Ovary (tissue), 9 donors: ENCODE data around the gene AGAP9. TPM values are rescaled to one million over a fixed set of nuclear protein-coding genes. Genes with fewer than 3 reads are reported as not detected.

Source experiments
- DNase-seq, 5 donors: peaks; one replicate each; pipeline ENCODE4 v3.0.0-alpha.2; 2019 to 2020
- H3K27ac ChIP-seq, 2 donors: fragments of 200-600 bp; one replicate each; pipeline versions ENCODE4 v1.5.1 to v1.8.0; 2019 to 2022
- H3K27me3 ChIP-seq: fragments of 200-600 bp; one replicate; pipeline ENCODE4 v1.8.0; 2022
- H3K36me3 ChIP-seq: fragments of 200-600 bp; sonication (generic); one replicate; pipeline ENCODE4 v1.5.1; 2019
- H3K4me1 ChIP-seq: one replicate; pipeline ENCODE4 v1.8.1; 2013; ENCODE audit warnings: mild to moderate bottlenecking, moderate library complexity; ENCODE audit not compliant: insufficient read depth
- H3K4me3 ChIP-seq: fragments of 200-600 bp; sonication (generic); one replicate; pipeline ENCODE4 v1.5.1; 2017
- H3K9me3 ChIP-seq, 2 donors: fragments of 200-600 bp in 1 of 2; sonication (generic) in 1 of 2; one replicate each; pipeline versions ENCODE4 v1.5.1 to v1.8.1; 2013 to 2019; ENCODE audit warnings: mild to moderate bottlenecking in 1 of 2, moderate library complexity in 1 of 2
- EP300 ChIP-seq: sonication (generic); formaldehyde crosslinking; IDR thresholded peaks from one replicate; pipeline ENCODE4 v1.6.1; 2017; ENCODE audit warnings: antibody characterized with exemption
- POLR2A ChIP-seq: fragments of 450-650 bp; IDR thresholded peaks from one replicate; pipeline ENCODE4 v1.6.1; 2017; ENCODE audit warnings: antibody characterized with exemption, mild to moderate bottlenecking, moderate library complexity
- WGBS, 3 donors: extraction: QIAGEN DNeasy Blood & Tissue Kit in 1 of 3; methylation state at CpG; one replicate each; pipeline versions ENCODE4 v1.1.5 to v1.1.7; 2013 to 2017; 5-methylcytosine and 5-hydroxymethylcytosine counted together
- intact Hi-C, 4 donors: fragments of 100-400 bp; cut with DNase I; formaldehyde crosslinking; loops; one replicate each; pipeline versions ENCODE4 v1.11.0 to v1.15.1; 2022 to 2023
- polyA plus RNA-seq, 2 donors: library from polyadenylated mRNA; stranded (reverse); fragments of 200-250 nt in 1 of 2; fragments of 350-450 nt in 1 of 2; fragmentation: Illumina TruSeq in 1 of 2; extraction: RNeasy Lipid Tissue Mini Kit (QIAGEN cat#74804) in 1 of 2; gene quantifications; one replicate each; pipeline ENCODE4 v1.2.3, GENCODE V29; 2013 to 2014
- total RNA-seq, 7 donors: library from RNA; depleted of rRNA in 2 of 7; stranded (reverse); fragments of >200 nt in 2 of 7; fragmentation: NEBNext Ultra II Directional in 3 of 7; extraction: Animal tissue kit (Norgen Biotek cat#: 25700) in 3 of 7; gene quantifications; one replicate each; pipeline versions ENCODE4 v1.1.0 to v1.2.4, GENCODE V29; 2016 to 2023
- TF ChIP-seq, protein P1 (sequence below), 3 donors: fragments of 450-650 bp in 2 of 3; fragments of 200-600 bp in 1 of 3; IDR thresholded peaks; one replicate each; pipeline versions ENCODE4 v1.5.1 to v1.8.0; 2016 to 2022; ENCODE audit warnings: antibody characterized with exemption in 3 of 3, mild to moderate bottlenecking in 1 of 3
- donor health status: DM: no; HTN: no; CAD: no; lungs with moderate emphysema.
- donor health status: DM: no; HTN: no; CAD: no.
- donor health status: Bipolar disorder and iron deficiency.
- donor health status: DM: yes; HTN: yes; CAD: no.
- donor health status: DM: no; HTN: no; CAD: no.
- donor health status: DM: yes; HTN: yes; CAD: no.

Gene AGAP9
- total and polyA plus RNA-seq, 9 donors = 1.3 to 11.3 (median 8.5) TPM

DNA sequence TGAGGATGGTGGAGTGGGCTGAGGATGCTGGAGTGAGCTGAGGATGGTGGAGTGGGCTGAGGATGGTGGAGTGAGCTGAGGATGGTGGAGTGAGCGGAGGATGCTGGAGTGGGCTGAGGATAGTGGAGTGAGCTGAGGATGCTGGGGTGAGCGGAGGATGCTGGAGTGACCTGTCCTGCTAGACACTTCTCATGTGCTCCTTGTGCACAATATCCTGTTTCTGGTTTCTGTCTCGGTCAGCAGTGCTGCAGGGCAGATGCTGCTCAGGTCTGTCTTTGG is 68.7 kb downstream of the AGAP9 start:
- no peak overlapping the region for H3K4me3 ChIP-seq
- peaks cover 6% of the 10 kb centered on the region for H3K4me1 ChIP-seq
- H3K27me3 ChIP-seq = no peaks in the 10 kb centered on the region
- 88 to 98% (median 96%) methylated on average over 3 of the region's 3 CpGs for WGBS, 3 donors
- intact Hi-C loops = loop anchor here in 1 of 4 donors (5.0 kb wide), 1 partner anchor 37 kb away; no protein-coding TSS in a partner anchor
- peak in 1 of 5 donors; percentile 1 for DNase-seq
- no peak overlapping the region for H3K27ac ChIP-seq
- H3K9me3 ChIP-seq = no peaks in the 10 kb centered on the region
- no peak for TF ChIP-seq POLR2A
- TF ChIP-seq, protein P1, sequence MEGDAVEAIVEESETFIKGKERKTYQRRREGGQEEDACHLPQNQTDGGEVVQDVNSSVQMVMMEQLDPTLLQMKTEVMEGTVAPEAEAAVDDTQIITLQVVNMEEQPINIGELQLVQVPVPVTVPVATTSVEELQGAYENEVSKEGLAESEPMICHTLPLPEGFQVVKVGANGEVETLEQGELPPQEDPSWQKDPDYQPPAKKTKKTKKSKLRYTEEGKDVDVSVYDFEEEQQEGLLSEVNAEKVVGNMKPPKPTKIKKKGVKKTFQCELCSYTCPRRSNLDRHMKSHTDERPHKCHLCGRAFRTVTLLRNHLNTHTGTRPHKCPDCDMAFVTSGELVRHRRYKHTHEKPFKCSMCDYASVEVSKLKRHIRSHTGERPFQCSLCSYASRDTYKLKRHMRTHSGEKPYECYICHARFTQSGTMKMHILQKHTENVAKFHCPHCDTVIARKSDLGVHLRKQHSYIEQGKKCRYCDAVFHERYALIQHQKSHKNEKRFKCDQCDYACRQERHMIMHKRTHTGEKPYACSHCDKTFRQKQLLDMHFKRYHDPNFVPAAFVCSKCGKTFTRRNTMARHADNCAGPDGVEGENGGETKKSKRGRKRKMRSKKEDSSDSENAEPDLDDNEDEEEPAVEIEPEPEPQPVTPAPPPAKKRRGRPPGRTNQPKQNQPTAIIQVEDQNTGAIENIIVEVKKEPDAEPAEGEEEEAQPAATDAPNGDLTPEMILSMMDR (IDR thresholded peaks at IDR 0.05) = no peak
- TF ChIP-seq EP300 = no peak
- H3K36me3 ChIP-seq = no peaks in the 10 kb centered on the region

DNA sequence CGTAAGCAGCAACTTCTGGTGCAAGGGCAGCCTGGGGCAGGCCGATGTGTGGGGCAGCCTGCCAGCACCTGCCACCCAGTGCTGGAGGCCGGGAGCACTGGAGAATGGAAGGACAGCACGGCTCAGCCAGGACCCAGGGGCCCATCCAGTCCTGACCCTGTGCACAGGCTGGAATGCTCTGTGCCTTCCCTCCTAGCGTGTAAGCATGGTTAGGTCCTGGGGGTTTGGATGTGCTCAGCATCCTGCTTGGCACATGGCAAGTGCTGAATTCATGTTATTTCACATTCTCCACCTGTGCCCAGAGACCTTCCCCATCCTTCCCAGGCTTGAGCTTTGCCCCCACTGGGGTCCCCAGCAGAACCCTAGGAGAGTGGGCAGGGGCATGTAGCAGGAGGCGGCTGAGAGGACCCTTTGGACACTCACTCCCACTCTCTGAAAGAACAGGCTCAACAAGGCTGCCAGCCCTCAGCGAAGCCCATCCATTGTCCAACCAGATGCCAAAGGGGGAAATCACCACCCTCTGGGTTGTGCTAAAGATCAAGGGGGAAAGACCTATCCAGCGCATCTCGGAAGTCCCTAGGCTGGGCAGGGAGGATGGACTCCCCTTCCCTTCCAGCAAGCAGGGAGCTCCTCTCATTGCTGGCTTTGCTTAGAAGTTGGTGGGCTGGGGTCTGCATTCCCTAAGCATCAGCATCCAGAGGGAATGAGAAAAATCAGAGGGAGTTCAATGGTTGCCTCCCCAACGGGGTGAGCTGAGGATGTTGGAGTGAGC is 69.2 kb downstream of the AGAP9 start:
- intact Hi-C loops = no loop called here
- 79 to 86% (median 82%) methylated on average over 10 of the region's 10 CpGs for WGBS, 3 donors
- no peak overlapping the region for H3K27ac ChIP-seq
- no peaks in the 10 kb centered on the region for H3K9me3 ChIP-seq
- TF ChIP-seq POLR2A (no peak), EP300 (no peak)
- TF ChIP-seq, protein P1 (IDR thresholded peaks at IDR 0.05) = no peak
- no peaks in the 10 kb centered on the region for H3K27me3 ChIP-seq
- peak in 2 of 5 donors; percentile 5 to 24 for DNase-seq
- H3K4me3 ChIP-seq = no peak overlapping the region
- peaks cover 6% of the 10 kb centered on the region for H3K4me1 ChIP-seq
- H3K36me3 ChIP-seq = no peaks in the 10 kb centered on the region

DNA sequence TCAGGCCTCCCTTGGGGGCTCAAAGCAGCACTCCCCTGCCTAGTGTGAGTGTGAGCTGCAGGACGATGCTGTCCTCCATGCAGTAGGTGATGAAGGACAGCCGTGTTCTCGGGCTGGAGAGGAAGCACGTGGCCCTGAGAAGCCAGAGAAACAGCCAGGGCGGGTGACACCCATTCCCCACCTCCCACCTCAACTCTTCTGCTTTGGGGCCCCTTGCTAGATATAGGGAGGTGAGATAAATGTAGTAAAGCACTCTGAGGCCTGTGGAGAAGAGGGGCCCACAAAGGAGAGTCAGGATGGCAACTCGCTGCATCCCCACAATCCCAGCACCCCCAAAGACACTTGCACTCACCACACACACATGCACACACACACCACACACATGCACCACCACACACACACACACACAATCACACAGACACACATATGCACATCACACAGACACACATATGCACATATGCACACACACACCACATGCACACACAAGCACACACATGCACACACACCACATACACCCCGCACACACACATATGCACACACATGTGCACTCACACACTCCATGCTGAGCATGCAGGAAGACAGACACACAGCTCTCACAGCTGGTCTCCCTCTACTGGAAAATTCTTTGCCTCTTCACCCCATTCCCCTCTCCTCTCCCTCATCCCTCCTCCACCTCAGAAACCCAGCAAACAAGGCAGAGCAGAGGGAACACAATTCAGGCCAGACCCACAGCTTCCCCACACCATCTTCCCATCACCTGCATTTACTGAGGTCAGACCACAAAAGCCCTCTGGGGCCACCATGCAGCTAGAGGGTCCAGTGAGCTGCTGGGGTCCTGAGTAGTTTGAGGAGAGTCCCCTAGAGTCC is 70.1 kb downstream of the AGAP9 start:
- Histone ChIP-seq H3K4me3 (no peak overlapping the region), H3K9me3 (no peaks in the 10 kb centered on the region), H3K27me3 (no peaks in the 10 kb centered on the region), H3K36me3 (no peaks in the 10 kb centered on the region), H3K4me1 (peaks cover 6% of the 10 kb centered on the region), H3K27ac (no peak overlapping the region)
- 62 to 70% (median 70%) methylated on average over 7 of the region's 7 CpGs for WGBS, 3 donors
- DNase-seq = peak in 1 of 5 donors; percentile 1
- no peak for TF ChIP-seq EP300
- TF ChIP-seq POLR2A = no peak
- TF ChIP-seq, protein P1 (IDR thresholded peaks at IDR 0.05) = no peak
- intact Hi-C loops = no loop called here

DNA sequence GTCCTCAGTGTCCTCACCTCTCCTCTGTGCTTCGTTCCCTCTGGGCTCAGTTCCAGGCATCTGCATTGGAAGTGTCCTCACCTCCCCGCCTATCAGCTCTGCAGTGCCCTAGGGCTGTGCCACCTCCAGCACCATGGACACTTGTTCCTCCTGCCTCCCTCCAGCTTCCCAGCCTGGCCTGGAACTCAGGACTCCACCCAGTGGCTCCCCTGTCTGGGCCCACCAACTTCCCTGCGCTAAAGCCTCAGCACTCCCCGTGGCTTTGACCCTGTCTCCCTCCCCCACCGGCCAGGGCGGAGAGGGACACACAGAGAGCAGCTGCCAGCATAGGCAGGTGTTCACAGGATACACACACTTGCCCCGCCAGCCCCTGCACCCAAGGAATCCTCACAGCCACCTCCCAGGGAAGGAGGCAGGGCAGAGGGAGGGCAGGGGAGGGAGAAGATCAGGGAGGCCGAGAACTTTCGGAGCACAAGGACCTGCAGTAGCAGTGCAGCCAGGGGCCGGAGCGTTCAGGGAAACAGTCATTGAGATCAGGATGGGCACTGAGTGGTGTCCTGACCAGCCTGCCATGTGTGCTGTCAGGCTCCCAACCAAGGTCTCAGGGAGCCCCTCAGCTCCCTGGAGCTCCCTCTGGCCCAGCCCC is 70.8 kb downstream of the AGAP9 start:
- intact Hi-C loops = no loop called here
- Histone ChIP-seq H3K9me3 (no peaks in the 10 kb centered on the region), H3K27ac (no peak overlapping the region), H3K4me1 (peaks cover 6% of the 10 kb centered on the region), H3K36me3 (no peaks in the 10 kb centered on the region), H3K27me3 (no peaks in the 10 kb centered on the region), H3K4me3 (no peak overlapping the region)
- WGBS, 3 donors = 66 to 78% (median 75%) methylated on average over 11 of the region's 11 CpGs
- TF ChIP-seq EP300 = no peak
- no peak for TF ChIP-seq POLR2A
- TF ChIP-seq, protein P1 (IDR thresholded peaks at IDR 0.05) = no peak
- peak in 1 of 5 donors; percentile 22 for DNase-seq
